ENCODE data around the gene DDO.

DDO gene

GRCh38 chr6:110410511-110410910, 4.9 kb downstream of the DDO start:
- Mint-ChIP-seq H3K4me1 (peaks cover 7% of the 10 kb centered on the region), H3K9me3 (no peaks in the 10 kb centered on the region), H3K27me3 (peaks cover 10% of the 10 kb centered on the region), H3K27ac (ENCODE audit: low read depth) (no peak overlapping the region), H3K4me3 (no peak overlapping the region), H3K36me3 (ENCODE audit: insufficient read depth) (no peaks in the 10 kb centered on the region)
- ATAC-seq (replicated peaks; ENCODE audit: extremely low read depth, poor library complexity, severe bottlenecking): no peak
- no peak for DNase-seq (ENCODE audit: low spot score in 2 of 2)

DNA sequence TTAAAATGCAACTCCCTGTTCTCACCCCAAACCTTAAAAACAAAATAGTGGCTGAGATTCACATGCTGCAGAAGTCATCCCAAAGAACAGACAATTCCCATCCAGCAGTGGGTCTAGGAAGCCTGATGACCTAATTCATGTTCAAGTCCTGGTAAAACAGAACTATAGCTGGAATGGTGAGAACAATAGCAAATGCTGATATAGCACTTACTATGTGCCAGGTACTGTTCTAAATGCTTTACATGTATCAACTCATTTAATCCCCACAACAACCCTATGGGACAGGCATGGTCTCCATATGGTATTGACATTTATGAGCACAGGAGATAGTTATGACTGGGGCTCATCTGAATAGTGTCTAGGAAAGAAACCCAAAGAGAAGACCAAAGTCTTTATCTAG, 5.6 kb downstream of the DDO start:
- no peak for DNase-seq (ENCODE audit: low spot score in 2 of 2)
- no peak overlapping the region for H3K4me3 Mint-ChIP-seq

GRCh38 chr6:110408901-110409300, 6.5 kb downstream of the DDO start:
- no peak overlapping the region for H3K4me3 Mint-ChIP-seq

More for the DNA sequence above, 5.6 kb downstream of the DDO start:
- H3K36me3 Mint-ChIP-seq (ENCODE audit: insufficient read depth): no peaks in the 10 kb centered on the region
- ATAC-seq (replicated peaks; ENCODE audit: extremely low read depth, poor library complexity, severe bottlenecking): no peak
- H3K9me3 Mint-ChIP-seq: no peaks in the 10 kb centered on the region
- no peak overlapping the region for H3K27ac Mint-ChIP-seq (ENCODE audit: low read depth)
- peaks cover 10% of the 10 kb centered on the region for H3K27me3 Mint-ChIP-seq
- H3K4me1 Mint-ChIP-seq: peaks cover 1% of the 10 kb centered on the region

DNA sequence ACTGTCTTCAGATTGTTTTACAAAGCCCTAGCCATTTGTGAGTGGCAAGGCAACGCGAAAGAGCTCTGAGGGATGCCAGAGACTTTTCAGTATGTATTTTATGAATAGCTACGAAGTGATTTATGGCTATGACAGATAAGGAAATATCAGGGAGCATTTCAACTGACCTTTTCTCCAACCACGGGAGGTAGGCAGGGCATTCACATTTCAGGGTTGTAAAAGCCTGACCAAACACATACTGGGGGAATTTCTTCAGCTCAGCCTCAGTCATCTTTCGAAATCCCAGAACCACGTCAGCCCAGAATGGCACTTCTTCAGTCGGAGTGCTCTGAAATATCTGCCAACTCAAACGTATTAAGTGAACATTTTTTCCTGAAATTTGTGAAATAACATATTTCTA, 10.8 kb downstream of the DDO start:
- ATAC-seq (replicated peaks; ENCODE audit: extremely low read depth, poor library complexity, severe bottlenecking) (no peak), DNase-seq (ENCODE audit: low spot score in 2 of 2) (no peak)
- H3K9me3 Mint-ChIP-seq: no peaks in the 10 kb centered on the region
- H3K27me3 Mint-ChIP-seq: peaks cover 12% of the 10 kb centered on the region
- H3K4me1 Mint-ChIP-seq: no peaks in the 10 kb centered on the region
- no peak overlapping the region for H3K27ac Mint-ChIP-seq (ENCODE audit: low read depth)
- H3K36me3 Mint-ChIP-seq (ENCODE audit: insufficient read depth): no peaks in the 10 kb centered on the region
- no peak overlapping the region for H3K4me3 Mint-ChIP-seq

More at GRCh38 chr6:110408901-110409300, 6.5 kb downstream of the DDO start:
- Mint-ChIP-seq H3K27ac (ENCODE audit: low read depth) (no peak overlapping the region), H3K36me3 (ENCODE audit: insufficient read depth) (no peaks in the 10 kb centered on the region), H3K27me3 (peaks cover 10% of the 10 kb centered on the region), H3K4me1 (no peaks in the 10 kb centered on the region), H3K9me3 (no peaks in the 10 kb centered on the region)
- DNase-seq (ENCODE audit: low spot score in 2 of 2) (no peak), ATAC-seq (replicated peaks; ENCODE audit: extremely low read depth, poor library complexity, severe bottlenecking) (no peak)

DNA sequence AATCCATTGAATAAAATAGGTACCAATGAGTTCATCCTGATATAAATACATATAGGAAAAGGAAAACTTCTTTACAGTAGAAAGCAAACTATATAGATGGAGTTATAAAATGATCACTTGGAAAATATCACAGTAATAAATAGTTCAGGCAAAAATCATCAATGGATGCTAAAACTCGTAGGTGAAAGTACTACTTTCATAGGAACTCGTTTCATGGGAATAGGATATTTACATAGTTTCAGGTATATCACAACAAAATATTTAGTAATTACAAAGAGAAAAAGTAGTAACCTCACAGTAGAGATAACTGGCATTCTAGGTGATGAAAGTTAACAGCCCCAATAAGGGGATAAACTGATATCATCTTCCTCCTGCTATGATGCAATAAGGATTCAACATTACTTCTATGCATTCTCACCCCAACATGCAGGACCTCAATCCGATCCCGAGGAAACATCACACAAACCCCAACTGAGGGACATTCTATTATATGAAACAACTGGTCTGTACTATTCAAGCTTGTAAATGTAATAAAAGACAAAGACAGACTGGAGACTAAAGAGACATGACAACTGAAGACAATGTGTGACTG, 13.7 kb downstream of the DDO start:
- no peaks in the 10 kb centered on the region for H3K4me1 Mint-ChIP-seq
- no peaks in the 10 kb centered on the region for H3K36me3 Mint-ChIP-seq (ENCODE audit: insufficient read depth)
- ATAC-seq (replicated peaks; ENCODE audit: extremely low read depth, poor library complexity, severe bottlenecking) (no peak), DNase-seq (ENCODE audit: low spot score in 2 of 2) (no peak)
- no peaks in the 10 kb centered on the region for H3K9me3 Mint-ChIP-seq
- H3K27me3 Mint-ChIP-seq: peaks cover 12% of the 10 kb centered on the region
- H3K4me3 Mint-ChIP-seq: no peak overlapping the region
- no peak overlapping the region for H3K27ac Mint-ChIP-seq (ENCODE audit: low read depth)

DNA sequence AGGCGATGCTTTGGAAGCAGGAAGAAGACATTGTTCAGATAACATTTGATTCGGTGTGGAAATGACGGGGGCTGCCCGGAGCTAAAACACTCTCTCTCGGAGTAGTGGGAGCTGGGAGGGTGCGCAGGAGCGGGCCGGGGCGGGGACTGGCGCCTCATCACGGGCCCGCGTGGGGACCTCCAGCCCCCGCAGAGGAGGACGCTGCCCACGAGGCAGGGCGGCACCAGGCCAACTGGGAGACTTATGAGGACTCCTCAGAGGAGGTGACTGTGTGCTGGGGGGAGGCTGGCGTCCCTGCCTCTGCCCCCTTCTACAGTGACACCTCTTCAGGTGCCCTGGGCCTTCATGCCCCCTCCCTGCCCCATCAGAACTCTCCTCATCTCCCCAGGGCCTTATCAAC, 15.2 kb downstream of the DDO start:
- Mint-ChIP-seq H3K27ac (ENCODE audit: low read depth) (no peak overlapping the region), H3K4me3 (no peak overlapping the region), H3K27me3 (peaks cover 12% of the 10 kb centered on the region), H3K9me3 (no peaks in the 10 kb centered on the region), H3K36me3 (ENCODE audit: insufficient read depth) (no peaks in the 10 kb centered on the region), H3K4me1 (no peaks in the 10 kb centered on the region)
- ATAC-seq (replicated peaks; ENCODE audit: extremely low read depth, poor library complexity, severe bottlenecking): no peak
- no peak for DNase-seq (ENCODE audit: low spot score in 2 of 2)

- Mint-ChIP-seq H3K36me3 (ENCODE audit: insufficient read depth) (no peaks in the 10 kb centered on the region), H3K9me3 (no peaks in the 10 kb centered on the region), H3K4me1 (no peaks in the 10 kb centered on the region), H3K27me3 (peaks cover 12% of the 10 kb centered on the region), H3K4me3 (no peak overlapping the region), H3K27ac (ENCODE audit: low read depth) (no peak overlapping the region)
- no peak for DNase-seq (ENCODE audit: low spot score in 2 of 2)
- ATAC-seq (replicated peaks; ENCODE audit: extremely low read depth, poor library complexity, severe bottlenecking): no peak
Observed at GRCh38 chr6:110399219-110400071, 15.9 kb downstream of the DDO start.

DNA sequence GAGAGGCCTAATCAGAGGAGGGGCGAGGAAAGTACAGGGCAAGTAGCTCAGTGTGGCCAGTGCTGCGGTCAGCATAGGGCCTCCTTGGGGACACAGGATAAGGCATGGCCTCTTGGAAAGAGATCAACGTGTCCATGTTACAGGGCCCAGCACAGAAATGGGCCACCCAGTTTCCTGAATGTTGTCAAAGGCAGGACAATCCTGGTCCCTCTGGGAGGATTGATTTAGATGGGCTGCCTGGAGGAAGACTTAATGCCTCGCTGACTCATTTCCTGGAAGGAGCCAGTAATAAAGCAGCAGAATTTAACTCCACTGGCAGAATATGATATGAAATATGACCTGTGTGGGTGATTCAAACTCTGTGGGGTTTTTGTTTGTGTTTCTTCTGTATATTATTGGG, 16.6 kb downstream of the DDO start:
- Mint-ChIP-seq H3K4me3 (no peak overlapping the region), H3K27me3 (peaks cover 12% of the 10 kb centered on the region), H3K36me3 (ENCODE audit: insufficient read depth) (no peaks in the 10 kb centered on the region), H3K4me1 (no peaks in the 10 kb centered on the region), H3K27ac (ENCODE audit: low read depth) (no peak overlapping the region), H3K9me3 (no peaks in the 10 kb centered on the region)
- DNase-seq (ENCODE audit: low spot score in 2 of 2): no peak
- no peak for ATAC-seq (replicated peaks; ENCODE audit: extremely low read depth, poor library complexity, severe bottlenecking)

DNA sequence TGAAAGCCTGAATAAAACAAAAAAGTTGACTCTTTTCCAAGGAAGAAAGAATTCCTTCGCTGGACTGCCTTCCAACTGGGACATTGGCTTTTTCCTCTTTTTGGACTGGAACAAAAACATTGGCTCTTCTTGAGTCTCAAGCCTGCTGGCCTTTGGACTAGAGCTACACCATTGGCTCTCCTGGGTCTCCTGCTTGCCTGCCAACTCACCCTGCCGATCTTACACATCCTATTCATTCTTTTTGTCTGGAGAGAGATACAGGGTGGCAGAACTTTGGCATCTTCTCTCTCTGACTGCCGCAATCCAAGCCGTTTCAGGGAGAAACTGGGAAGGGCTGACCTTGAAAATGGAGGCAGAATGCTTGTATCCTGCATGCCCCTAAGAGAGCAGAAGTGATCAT, 20.2 kb downstream of the DDO start:
- H3K4me3 Mint-ChIP-seq: no peak overlapping the region
- H3K9me3 Mint-ChIP-seq: no peaks in the 10 kb centered on the region
- peaks cover 6% of the 10 kb centered on the region for H3K4me1 Mint-ChIP-seq
- no peaks in the 10 kb centered on the region for H3K27me3 Mint-ChIP-seq
- no peak for DNase-seq (ENCODE audit: low spot score in 2 of 2)
- no peaks in the 10 kb centered on the region for H3K36me3 Mint-ChIP-seq (ENCODE audit: insufficient read depth)
- H3K27ac Mint-ChIP-seq (ENCODE audit: low read depth): no peak overlapping the region
- no peak for ATAC-seq (replicated peaks; ENCODE audit: extremely low read depth, poor library complexity, severe bottlenecking)

GRCh38 chr6:110394409-110394808, 21.0 kb downstream of the DDO start:
- DNase-seq (ENCODE audit: low spot score in 2 of 2): no peak
- Mint-ChIP-seq H3K4me1 (peaks cover 12% of the 10 kb centered on the region), H3K27ac (ENCODE audit: low read depth) (no peak overlapping the region), H3K9me3 (no peaks in the 10 kb centered on the region), H3K4me3 (no peak overlapping the region), H3K36me3 (ENCODE audit: insufficient read depth) (no peaks in the 10 kb centered on the region), H3K27me3 (no peaks in the 10 kb centered on the region)
- no peak for ATAC-seq (replicated peaks; ENCODE audit: extremely low read depth, poor library complexity, severe bottlenecking)

DNA sequence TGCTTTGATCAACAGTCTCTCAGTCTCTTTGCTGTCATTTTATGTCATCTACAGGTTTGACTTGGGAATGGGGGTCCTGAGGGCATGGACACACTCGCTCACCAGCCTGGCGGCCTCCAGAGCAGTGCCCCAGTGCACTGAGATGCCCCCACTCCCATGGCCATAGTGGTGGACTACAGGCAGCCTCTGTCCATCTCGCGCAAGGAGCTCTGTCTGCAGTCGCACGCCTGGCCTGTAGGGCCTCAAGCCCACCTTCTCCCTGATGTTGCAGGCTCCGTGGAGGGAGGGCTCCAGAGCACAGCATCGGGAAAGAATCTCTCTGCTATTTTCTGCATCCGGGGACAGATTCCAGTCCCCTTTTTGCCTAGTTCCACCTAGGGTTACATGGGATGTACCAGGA, 22.6 kb downstream of the DDO start:
- no peak overlapping the region for H3K27ac Mint-ChIP-seq (ENCODE audit: low read depth)
- no peak for ATAC-seq (replicated peaks; ENCODE audit: extremely low read depth, poor library complexity, severe bottlenecking)

GRCh38 chr6:110390404-110390803, 25.0 kb downstream of the DDO start:
- H3K4me3 Mint-ChIP-seq: no peak overlapping the region
- no peaks in the 10 kb centered on the region for H3K9me3 Mint-ChIP-seq
- ATAC-seq (replicated peaks; ENCODE audit: extremely low read depth, poor library complexity, severe bottlenecking) (peak; percentile 35), DNase-seq (ENCODE audit: low spot score in 2 of 2) (no peak)
- H3K4me1 Mint-ChIP-seq: peaks cover 12% of the 10 kb centered on the region
- no peaks in the 10 kb centered on the region for H3K36me3 Mint-ChIP-seq (ENCODE audit: insufficient read depth)
- no peaks in the 10 kb centered on the region for H3K27me3 Mint-ChIP-seq
- H3K27ac Mint-ChIP-seq (ENCODE audit: low read depth): peak overlapping the region; percentile 41

More for the DNA sequence above, 22.6 kb downstream of the DDO start:
- Mint-ChIP-seq H3K27me3 (no peaks in the 10 kb centered on the region), H3K9me3 (no peaks in the 10 kb centered on the region), H3K4me1 (peaks cover 12% of the 10 kb centered on the region), H3K36me3 (ENCODE audit: insufficient read depth) (no peaks in the 10 kb centered on the region), H3K4me3 (no peak overlapping the region)
- no peak for DNase-seq (ENCODE audit: low spot score in 2 of 2)

DNA sequence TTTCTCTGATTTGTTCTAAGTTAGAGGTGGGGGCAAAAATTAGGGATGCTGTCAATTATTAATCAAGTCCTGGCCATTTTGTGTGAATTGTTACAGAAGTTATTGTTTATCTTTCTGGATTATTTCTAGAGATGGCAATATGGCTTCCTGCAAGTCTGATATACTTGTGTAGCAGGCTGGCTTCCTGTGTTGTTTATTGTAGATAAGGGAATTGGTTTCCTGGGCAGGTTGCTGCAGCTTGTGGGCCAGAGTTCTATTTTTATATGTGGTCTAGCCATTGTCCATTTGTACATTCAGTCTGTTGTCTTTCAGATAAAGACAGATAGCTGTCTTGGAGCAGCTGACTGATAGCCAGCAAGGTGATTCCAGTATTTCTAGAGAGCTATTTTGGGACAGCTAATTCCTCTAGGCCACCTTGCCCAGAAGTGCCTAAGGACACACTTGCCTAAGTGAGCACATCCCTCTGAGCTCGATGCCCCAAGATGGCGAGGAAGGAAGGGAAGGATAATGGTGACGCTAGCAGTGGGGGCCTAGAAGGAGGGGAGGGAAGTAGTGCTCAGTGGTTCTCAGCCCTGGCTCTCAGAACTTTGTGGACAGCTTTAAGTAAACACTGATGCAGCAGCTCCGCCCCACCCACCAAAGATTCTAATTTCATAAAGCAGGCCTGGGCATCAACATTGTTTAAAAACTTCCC, 25.5 kb downstream of the DDO start:
- Mint-ChIP-seq H3K4me3 (peak overlapping the region; percentile 2), H3K4me1 (peaks cover 12% of the 10 kb centered on the region), H3K27ac (ENCODE audit: low read depth) (peak overlapping the region; percentile 14), H3K36me3 (ENCODE audit: insufficient read depth) (no peaks in the 10 kb centered on the region), H3K27me3 (no peaks in the 10 kb centered on the region), H3K9me3 (no peaks in the 10 kb centered on the region)
- peak; percentile 49 for ATAC-seq (replicated peaks; ENCODE audit: extremely low read depth, poor library complexity, severe bottlenecking)
- DNase-seq (ENCODE audit: low spot score in 2 of 2): no peak
